Parathyroid adenoma (tissue), 2 donors: ENCODE data around the gene TUT7.
"Not testable (repeated sequence)": the region's sequence is repeated elsewhere in the genome, so short reads cannot be mapped to it uniquely, and the experiment has no call there.

Source experiments
- H2AFZ ChIP-seq: fragments of 300-600 bp; sonication (generic); one replicate; pipeline ENCODE4 v1.7.0; 2017; ENCODE audit warnings: antibody characterized with exemption, mild to moderate bottlenecking
- H3K27ac ChIP-seq: fragments of 300-600 bp; sonication (generic); one replicate; pipeline ENCODE4 v1.7.0; 2017
- H3K27me3 ChIP-seq: fragments of 300-600 bp; sonication (generic); one replicate; pipeline ENCODE4 v1.7.0; 2017; ENCODE audit warnings: low read length; ENCODE audit not compliant: control insufficient read depth, insufficient read depth
- H3K36me3 ChIP-seq: fragments of 300-600 bp; sonication (generic); one replicate; pipeline ENCODE4 v1.7.0; 2017; ENCODE audit warnings: low read length; ENCODE audit not compliant: control insufficient read depth, insufficient read depth
- H3K4me1 ChIP-seq: fragments of 300-600 bp; sonication (generic); one replicate; pipeline ENCODE4 v1.7.0; 2017; ENCODE audit warnings: control low read depth
- H3K4me2 ChIP-seq: fragments of 300-600 bp; sonication (generic); one replicate; pipeline ENCODE4 v1.7.0; 2017; ENCODE audit warnings: low read length
- H3K4me3 ChIP-seq: fragments of 300-600 bp; sonication (generic); one replicate; pipeline ENCODE4 v1.7.0; 2017; ENCODE audit warnings: low read depth, low read length
- H3K79me2 ChIP-seq: fragments of 300-600 bp; sonication (generic); one replicate; pipeline ENCODE4 v1.7.0; 2017; ENCODE audit warnings: control low read depth
- H3K9ac ChIP-seq: fragments of 300-600 bp; sonication (generic); one replicate; pipeline ENCODE4 v1.7.0; 2017; ENCODE audit warnings: mild to moderate bottlenecking
- H3K9me3 ChIP-seq: fragments of 300-600 bp; sonication (generic); one replicate; pipeline ENCODE4 v1.7.0; 2017; ENCODE audit warnings: low read length; ENCODE audit not compliant: control insufficient read depth
- CTCF ChIP-seq: fragments of 300-600 bp; sonication (generic); IDR thresholded peaks from one replicate; pipeline ENCODE4 v1.7.0; 2017; ENCODE audit warnings: antibody characterized with exemption, mild to moderate bottlenecking
- donor health status: primary hyperparathyroidism.

TUT7 gene

GRCh38 chr9:86387376-86387775 is 33.2 kb upstream of the TUT7 start:
- H3K4me2 ChIP-seq = no peak overlapping the region
- TF ChIP-seq CTCF = no peak
- H3K27me3 ChIP-seq = no peaks in the 10 kb centered on the region
- H3K9ac ChIP-seq = no peak overlapping the region
- no peaks in the 10 kb centered on the region for H3K79me2 ChIP-seq
- no peaks in the 10 kb centered on the region for H3K9me3 ChIP-seq
- H2AFZ ChIP-seq = no peak overlapping the region
- no peak overlapping the region for H3K27ac ChIP-seq
- no peak overlapping the region for H3K4me3 ChIP-seq
- H3K36me3 ChIP-seq = no peaks in the 10 kb centered on the region
- H3K4me1 ChIP-seq = no peaks in the 10 kb centered on the region

GRCh38 chr9:86383000-86383399 is 28.8 kb upstream of the TUT7 start:
- H3K9ac ChIP-seq, H3K4me2 ChIP-seq, H3K4me3 ChIP-seq, H3K9me3 ChIP-seq, H3K4me1 ChIP-seq, H3K27me3 ChIP-seq, H2AFZ ChIP-seq, H3K36me3 ChIP-seq, H3K27ac ChIP-seq, H3K79me2 ChIP-seq: not testable (repeated sequence)

GRCh38 chr9:86376016-86376415 is 21.8 kb upstream of the TUT7 start:
- Histone ChIP-seq H3K27ac (no peak overlapping the region), H3K9ac (no peak overlapping the region), H3K9me3 (no peaks in the 10 kb centered on the region), H3K4me1 (no peaks in the 10 kb centered on the region), H3K27me3 (no peaks in the 10 kb centered on the region), H2AFZ (no peak overlapping the region), H3K36me3 (no peaks in the 10 kb centered on the region), H3K4me2 (no peak overlapping the region), H3K4me3 (no peak overlapping the region), H3K79me2 (no peaks in the 10 kb centered on the region)
- TF ChIP-seq CTCF = no peak

GRCh38 chr9:86369810-86370209 is 15.6 kb upstream of the TUT7 start:
- Histone ChIP-seq H3K9ac (no peak overlapping the region), H3K27me3 (no peaks in the 10 kb centered on the region), H3K4me3 (no peak overlapping the region), H3K27ac (no peak overlapping the region), H3K36me3 (no peaks in the 10 kb centered on the region), H3K4me1 (no peaks in the 10 kb centered on the region), H3K79me2 (no peaks in the 10 kb centered on the region), H3K9me3 (no peaks in the 10 kb centered on the region), H3K4me2 (no peak overlapping the region), H2AFZ (no peak overlapping the region)
- TF ChIP-seq CTCF = no peak

- Histone ChIP-seq H3K79me2 (no peaks in the 10 kb centered on the region), H3K9me3 (no peaks in the 10 kb centered on the region), H3K4me3 (no peak overlapping the region), H3K4me1 (no peaks in the 10 kb centered on the region), H2AFZ (no peak overlapping the region), H3K9ac (no peak overlapping the region), H3K36me3 (no peaks in the 10 kb centered on the region), H3K27ac (no peak overlapping the region), H3K4me2 (no peak overlapping the region), H3K27me3 (no peaks in the 10 kb centered on the region)
- TF ChIP-seq CTCF = no peak
Measured at GRCh38 chr9:86368871-86369521, 14.8 kb upstream of the TUT7 start.
